ENCODE results near the gene TASP1.

TASP1 gene

GRCh38 chr20:13571662-13572061, 67.1 kb downstream of the TASP1 start:
- DNase-seq (ENCODE audit: low read depth, low spot score): peak; percentile 23
- Histone ChIP-seq H3K27me3 (ENCODE audit: insufficient read depth, insufficient read length) (no peaks in the 10 kb centered on the region), H3K4me3 (ENCODE audit: insufficient read length, low read depth) (no peak overlapping the region), H3K36me3 (ENCODE audit: insufficient read depth, insufficient read length, low read length) (no peaks in the 10 kb centered on the region), H3K9ac (ENCODE audit: insufficient read length, low read depth) (no peak overlapping the region), H3K4me1 (ENCODE audit: insufficient read depth, insufficient read length) (no peaks in the 10 kb centered on the region), H3K9me3 (ENCODE audit: insufficient read depth, low read length) (no peaks in the 10 kb centered on the region)
- TF ChIP-seq SUZ12 (IDR thresholded peaks at IDR 0.05; ENCODE audit: extremely low read depth, insufficient read depth, insufficient read length) (no peak), YY1 (IDR thresholded peaks at IDR 0.05; ENCODE audit: insufficient read depth, insufficient read length) (no peak), ZNF274 (IDR thresholded peaks at IDR 0.05; ENCODE audit: low read depth, low read length) (no peak)

GRCh38 chr20:13567663-13568062, 71.1 kb downstream of the TASP1 start:
- H3K4me1 ChIP-seq (ENCODE audit: insufficient read depth, insufficient read length): no peaks in the 10 kb centered on the region
- H3K27me3 ChIP-seq (ENCODE audit: insufficient read depth, insufficient read length): no peaks in the 10 kb centered on the region
- H3K4me3 ChIP-seq (ENCODE audit: insufficient read length, low read depth): no peak overlapping the region
- no peak for DNase-seq (ENCODE audit: low read depth, low spot score)
- TF ChIP-seq ZNF274 (IDR thresholded peaks at IDR 0.05; ENCODE audit: low read depth, low read length): no peak
- no peak for TF ChIP-seq YY1 (IDR thresholded peaks at IDR 0.05; ENCODE audit: insufficient read depth, insufficient read length)
- no peak for TF ChIP-seq SUZ12 (IDR thresholded peaks at IDR 0.05; ENCODE audit: extremely low read depth, insufficient read depth, insufficient read length)
- H3K9ac ChIP-seq (ENCODE audit: insufficient read length, low read depth): no peak overlapping the region
- no peaks in the 10 kb centered on the region for H3K36me3 ChIP-seq (ENCODE audit: insufficient read depth, insufficient read length, low read length)
- no peaks in the 10 kb centered on the region for H3K9me3 ChIP-seq (ENCODE audit: insufficient read depth, low read length)

DNA sequence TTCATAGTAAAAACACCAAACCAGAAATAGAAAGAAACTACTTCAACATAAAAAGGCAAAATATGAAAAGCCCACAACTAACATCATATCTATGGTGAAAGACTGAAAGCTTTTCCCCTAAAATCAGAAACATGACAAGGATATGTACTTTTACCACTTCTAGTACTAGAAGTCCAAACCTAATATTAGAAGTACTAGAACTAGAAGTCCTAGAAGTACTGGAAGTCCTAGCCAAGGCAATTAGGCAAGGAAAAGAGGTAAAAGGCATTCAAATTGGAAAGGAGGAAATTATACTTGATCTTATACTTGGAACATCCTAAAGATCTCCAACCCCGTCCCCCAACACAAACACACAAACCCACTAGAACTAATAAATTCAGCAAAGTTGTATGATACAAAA, 74.9 kb downstream of the TASP1 start:
- TF ChIP-seq YY1 (IDR thresholded peaks at IDR 0.05; ENCODE audit: insufficient read depth, insufficient read length): no peak
- no peak for TF ChIP-seq ZNF274 (IDR thresholded peaks at IDR 0.05; ENCODE audit: low read depth, low read length)
- no peak for TF ChIP-seq SUZ12 (IDR thresholded peaks at IDR 0.05; ENCODE audit: extremely low read depth, insufficient read depth, insufficient read length)
- no peaks in the 10 kb centered on the region for H3K9me3 ChIP-seq (ENCODE audit: insufficient read depth, low read length)
- no peaks in the 10 kb centered on the region for H3K27me3 ChIP-seq (ENCODE audit: insufficient read depth, insufficient read length)
- no peaks in the 10 kb centered on the region for H3K4me1 ChIP-seq (ENCODE audit: insufficient read depth, insufficient read length)
- H3K36me3 ChIP-seq (ENCODE audit: insufficient read depth, insufficient read length, low read length): no peaks in the 10 kb centered on the region
- no peak overlapping the region for H3K9ac ChIP-seq (ENCODE audit: insufficient read length, low read depth)
- no peak overlapping the region for H3K4me3 ChIP-seq (ENCODE audit: insufficient read length, low read depth)
- DNase-seq (ENCODE audit: low read depth, low spot score): no peak

DNA sequence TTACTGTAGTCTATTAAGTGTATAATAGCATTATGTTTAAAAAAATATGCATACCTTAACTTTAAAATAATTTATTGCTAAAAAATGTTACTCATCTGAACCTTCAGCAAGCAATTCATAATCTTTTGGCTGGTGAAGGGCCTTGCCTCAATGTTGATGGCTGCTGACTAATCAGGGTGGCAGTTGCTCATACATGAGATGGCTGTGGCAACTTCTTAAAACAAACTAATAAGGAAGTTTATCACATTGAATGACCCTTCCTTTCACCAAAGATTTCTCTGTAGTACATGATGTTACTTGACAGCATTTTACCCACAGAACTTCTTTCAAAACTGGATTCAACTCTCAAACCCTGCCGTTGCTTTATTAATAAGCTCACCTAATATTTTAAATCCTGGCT, 84.0 kb downstream of the TASP1 start:
- Histone ChIP-seq H3K27me3 (ENCODE audit: insufficient read depth, insufficient read length) (no peaks in the 10 kb centered on the region), H3K4me3 (ENCODE audit: insufficient read length, low read depth) (no peak overlapping the region), H3K4me1 (ENCODE audit: insufficient read depth, insufficient read length) (no peaks in the 10 kb centered on the region), H3K9me3 (ENCODE audit: insufficient read depth, low read length) (no peaks in the 10 kb centered on the region), H3K36me3 (ENCODE audit: insufficient read depth, insufficient read length, low read length) (no peaks in the 10 kb centered on the region), H3K9ac (ENCODE audit: insufficient read length, low read depth) (no peak overlapping the region)
- no peak for DNase-seq (ENCODE audit: low read depth, low spot score)
- TF ChIP-seq SUZ12 (IDR thresholded peaks at IDR 0.05; ENCODE audit: extremely low read depth, insufficient read depth, insufficient read length): no peak
- no peak for TF ChIP-seq YY1 (IDR thresholded peaks at IDR 0.05; ENCODE audit: insufficient read depth, insufficient read length)
- no peak for TF ChIP-seq ZNF274 (IDR thresholded peaks at IDR 0.05; ENCODE audit: low read depth, low read length)

- TF ChIP-seq YY1 (IDR thresholded peaks at IDR 0.05; ENCODE audit: insufficient read depth, insufficient read length) (no peak), ZNF274 (IDR thresholded peaks at IDR 0.05; ENCODE audit: low read depth, low read length) (no peak), SUZ12 (IDR thresholded peaks at IDR 0.05; ENCODE audit: extremely low read depth, insufficient read depth, insufficient read length) (no peak)
- Histone ChIP-seq H3K4me3 (ENCODE audit: insufficient read length, low read depth) (no peak overlapping the region), H3K9ac (ENCODE audit: insufficient read length, low read depth) (no peak overlapping the region), H3K9me3 (ENCODE audit: insufficient read depth, low read length) (no peaks in the 10 kb centered on the region), H3K4me1 (ENCODE audit: insufficient read depth, insufficient read length) (no peaks in the 10 kb centered on the region), H3K27me3 (ENCODE audit: insufficient read depth, insufficient read length) (no peaks in the 10 kb centered on the region), H3K36me3 (ENCODE audit: insufficient read depth, insufficient read length, low read length) (no peaks in the 10 kb centered on the region)
- DNase-seq (ENCODE audit: low read depth, low spot score): no peak
Measured at GRCh38 chr20:13554076-13554475, 84.7 kb downstream of the TASP1 start.

DNA sequence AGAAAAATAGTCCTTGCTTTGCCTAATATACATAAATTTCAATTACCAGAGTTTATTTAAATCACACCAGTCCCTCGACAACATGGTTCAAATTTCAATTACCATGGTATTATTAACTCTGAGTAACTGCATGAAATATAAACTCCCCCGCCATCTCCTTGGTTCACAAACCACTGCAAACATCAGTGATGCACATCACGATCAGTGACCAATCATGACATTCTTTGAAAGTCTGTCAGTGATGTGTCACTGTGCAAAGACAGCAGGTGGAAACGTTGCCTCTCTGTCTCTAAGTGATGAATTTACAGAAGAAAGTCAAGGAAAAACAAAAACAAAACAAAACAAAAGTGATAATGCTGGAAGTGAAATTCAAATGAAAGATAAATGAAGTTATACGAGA, 86.7 kb downstream of the TASP1 start:
- Histone ChIP-seq H3K9ac (ENCODE audit: insufficient read length, low read depth) (no peak overlapping the region), H3K4me3 (ENCODE audit: insufficient read length, low read depth) (no peak overlapping the region), H3K36me3 (ENCODE audit: insufficient read depth, insufficient read length, low read length) (no peaks in the 10 kb centered on the region), H3K27me3 (ENCODE audit: insufficient read depth, insufficient read length) (no peaks in the 10 kb centered on the region), H3K4me1 (ENCODE audit: insufficient read depth, insufficient read length) (no peaks in the 10 kb centered on the region), H3K9me3 (ENCODE audit: insufficient read depth, low read length) (no peaks in the 10 kb centered on the region)
- no peak for TF ChIP-seq ZNF274 (IDR thresholded peaks at IDR 0.05; ENCODE audit: low read depth, low read length)
- TF ChIP-seq YY1 (IDR thresholded peaks at IDR 0.05; ENCODE audit: insufficient read depth, insufficient read length): no peak
- no peak for TF ChIP-seq SUZ12 (IDR thresholded peaks at IDR 0.05; ENCODE audit: extremely low read depth, insufficient read depth, insufficient read length)
- DNase-seq (ENCODE audit: low read depth, low spot score): no peak

GRCh38 chr20:13549451-13549850, 89.3 kb downstream of the TASP1 start:
- no peaks in the 10 kb centered on the region for H3K27me3 ChIP-seq (ENCODE audit: insufficient read depth, insufficient read length)
- H3K36me3 ChIP-seq (ENCODE audit: insufficient read depth, insufficient read length, low read length): no peaks in the 10 kb centered on the region
- TF ChIP-seq ZNF274 (IDR thresholded peaks at IDR 0.05; ENCODE audit: low read depth, low read length) (no peak), YY1 (IDR thresholded peaks at IDR 0.05; ENCODE audit: insufficient read depth, insufficient read length) (no peak), SUZ12 (IDR thresholded peaks at IDR 0.05; ENCODE audit: extremely low read depth, insufficient read depth, insufficient read length) (no peak)
- no peak for DNase-seq (ENCODE audit: low read depth, low spot score)
- H3K4me1 ChIP-seq (ENCODE audit: insufficient read depth, insufficient read length): no peaks in the 10 kb centered on the region
- no peak overlapping the region for H3K9ac ChIP-seq (ENCODE audit: insufficient read length, low read depth)
- H3K9me3 ChIP-seq (ENCODE audit: insufficient read depth, low read length): no peaks in the 10 kb centered on the region
- H3K4me3 ChIP-seq (ENCODE audit: insufficient read length, low read depth): no peak overlapping the region

Data from NT2/D1 (cell line).